Measurements from ENCODE around the gene CTNNA2.

The CTNNA2 gene

GRCh38 chr2:79971807-79972206 lies 459.0 kb downstream of the CTNNA2 start:
- in situ Hi-C loops (cut with HindIII; ENCODE audit: low sequenced_read_pairs) = no loop called here

GRCh38 chr2:79972661-79973060 lies 459.8 kb downstream of the CTNNA2 start:
- in situ Hi-C loops (cut with HindIII; ENCODE audit: low sequenced_read_pairs) = no loop called here

- in situ Hi-C loops (cut with HindIII; ENCODE audit: low sequenced_read_pairs) = no loop called here
These were observed 463.1 kb downstream of the CTNNA2 start for GRCh38 chr2:79975791-79976565.

DNA sequence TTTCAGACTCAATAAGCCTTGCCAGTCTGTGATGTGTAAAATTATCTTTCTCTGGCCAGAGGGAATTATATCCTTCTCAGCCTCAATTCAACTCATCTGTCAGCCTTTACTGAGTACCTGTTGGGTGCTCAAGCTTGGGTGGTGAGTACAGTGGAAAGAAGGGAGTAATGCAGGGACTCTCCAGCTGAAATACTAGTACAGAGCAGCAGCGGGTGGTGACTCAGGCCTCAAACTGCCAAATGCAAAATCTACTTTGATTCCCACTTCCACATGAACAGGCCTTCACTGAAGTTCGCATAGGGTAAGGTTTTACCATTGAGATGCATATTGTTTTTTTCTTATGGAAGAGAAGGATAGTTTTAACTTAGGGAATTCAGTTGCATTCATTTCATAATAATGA lies 464.9 kb downstream of the CTNNA2 start:
- in situ Hi-C loops (cut with HindIII; ENCODE audit: low sequenced_read_pairs) = no loop called here

DNA sequence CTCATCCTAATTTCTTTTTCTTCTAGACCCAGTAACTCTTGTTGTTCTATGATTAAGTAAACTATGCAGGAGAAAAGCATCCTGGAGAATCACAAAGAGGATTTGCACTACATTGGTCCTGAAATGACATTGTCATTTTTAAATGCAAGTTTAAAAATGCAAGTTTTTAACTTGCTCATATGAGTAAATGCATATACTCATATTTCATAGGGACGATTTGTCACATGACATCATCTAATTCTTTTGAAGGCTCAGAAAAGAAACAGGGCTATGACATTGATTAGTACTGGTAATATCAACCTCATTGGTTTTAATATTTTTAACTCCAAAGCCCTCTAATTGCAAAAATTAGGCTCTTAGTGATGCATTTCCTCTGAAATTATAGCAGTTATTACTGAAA lies 467.3 kb downstream of the CTNNA2 start:
- in situ Hi-C loops (cut with HindIII; ENCODE audit: low sequenced_read_pairs) = no loop called here

DNA sequence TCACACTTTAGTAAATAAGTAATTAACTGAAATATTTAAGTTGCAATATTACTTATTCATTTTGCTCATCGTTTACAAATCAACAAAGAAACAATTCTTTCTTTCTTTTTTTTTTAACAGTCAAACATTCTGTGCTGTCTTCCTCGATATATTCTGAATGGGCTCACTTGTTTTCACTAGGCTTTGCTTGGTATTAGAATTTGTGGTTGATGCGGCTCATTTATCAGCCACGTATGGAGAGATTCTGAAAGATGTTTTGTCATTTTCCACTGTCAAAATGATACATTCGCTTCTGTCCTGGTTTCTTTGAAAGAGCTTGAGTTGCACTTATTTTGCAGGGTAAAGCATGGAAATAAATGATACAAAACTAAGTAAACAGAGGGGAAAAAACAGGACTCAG lies 468.0 kb downstream of the CTNNA2 start:
- in situ Hi-C loops (cut with HindIII; ENCODE audit: low sequenced_read_pairs) = no loop called here

- in situ Hi-C loops (cut with HindIII; ENCODE audit: low sequenced_read_pairs) = no loop called here
These were observed 468.5 kb downstream of the CTNNA2 start for GRCh38 chr2:79981316-79981715.

DNA sequence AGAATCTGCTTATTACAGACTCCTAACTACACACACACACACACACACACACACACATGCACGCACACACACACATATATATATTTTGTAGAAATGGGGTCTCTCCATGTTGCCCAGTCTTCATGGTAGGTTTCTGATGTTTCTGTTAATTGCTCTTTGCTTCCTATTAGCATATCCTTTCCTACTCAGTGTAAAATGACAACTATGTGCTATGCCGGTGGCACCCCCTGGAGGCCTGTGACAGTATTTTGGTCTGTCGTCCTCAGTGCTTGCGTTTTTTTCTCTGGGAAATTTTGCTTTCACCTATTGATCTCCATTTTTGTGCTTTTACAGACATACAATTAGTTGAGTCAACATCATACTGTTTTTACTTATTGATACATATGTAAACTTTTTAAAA lies 469.6 kb downstream of the CTNNA2 start:
- in situ Hi-C loops (cut with HindIII; ENCODE audit: low sequenced_read_pairs) = no loop called here

- in situ Hi-C loops (cut with HindIII; ENCODE audit: low sequenced_read_pairs) = no loop called here
These were observed 471.6 kb downstream of the CTNNA2 start for GRCh38 chr2:79984476-79984875.

GRCh38 chr2:79985145-79985544 lies 472.3 kb downstream of the CTNNA2 start:
- in situ Hi-C loops (cut with HindIII; ENCODE audit: low sequenced_read_pairs) = no loop called here

- in situ Hi-C loops (cut with HindIII; ENCODE audit: low sequenced_read_pairs) = no loop called here
These were observed 472.7 kb downstream of the CTNNA2 start for GRCh38 chr2:79985571-79985970.

DNA sequence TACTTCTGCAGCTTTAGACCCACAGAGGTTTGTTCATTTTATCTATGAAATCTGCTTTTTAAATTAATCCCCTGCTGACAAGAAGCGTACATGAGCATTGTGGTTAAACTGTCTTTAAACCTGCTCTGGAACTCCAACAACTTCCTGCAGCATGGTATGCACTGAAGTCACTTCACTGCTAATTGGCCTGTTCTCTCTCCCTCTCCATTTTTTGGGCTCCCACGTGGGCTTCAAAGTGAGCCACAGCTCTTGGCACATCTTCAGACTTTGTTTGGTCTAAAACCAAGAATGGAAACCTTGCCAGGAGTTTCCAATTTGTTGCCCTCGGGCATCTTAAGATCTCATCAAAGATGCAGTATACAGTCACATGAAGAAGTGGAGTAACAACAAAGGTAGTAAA lies 480.3 kb downstream of the CTNNA2 start:
- in situ Hi-C loops (cut with HindIII; ENCODE audit: low sequenced_read_pairs) = no loop called here

GRCh38 chr2:79994161-79994560 lies 481.3 kb downstream of the CTNNA2 start:
- in situ Hi-C loops (cut with HindIII; ENCODE audit: low sequenced_read_pairs) = no loop called here

DNA sequence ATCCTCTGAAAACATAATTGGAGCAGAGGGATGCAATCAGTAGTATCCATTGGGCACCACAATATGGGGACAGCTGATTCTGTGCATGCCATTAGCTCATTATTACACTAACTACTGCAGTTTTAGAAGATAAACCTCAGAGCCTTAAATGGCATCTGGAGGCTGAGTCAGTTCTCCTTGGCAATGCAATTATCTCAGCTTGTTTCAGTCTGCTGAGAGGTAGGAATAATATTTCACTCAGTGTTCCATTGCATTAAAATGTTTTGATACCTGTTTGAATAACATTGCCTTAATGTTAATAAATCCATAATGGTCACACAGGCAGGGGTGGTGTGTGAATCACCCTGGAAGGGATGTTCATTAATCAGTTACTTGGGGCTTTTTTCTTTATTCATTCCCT lies 482.1 kb downstream of the CTNNA2 start:
- in situ Hi-C loops (cut with HindIII; ENCODE audit: low sequenced_read_pairs) = no loop called here

- in situ Hi-C loops (cut with HindIII; ENCODE audit: low sequenced_read_pairs) = no loop called here
These were observed 483.9 kb downstream of the CTNNA2 start for GRCh38 chr2:79996709-79997108.

GRCh38 chr2:80001701-80002101 lies 488.9 kb downstream of the CTNNA2 start:
- in situ Hi-C loops (cut with HindIII; ENCODE audit: low sequenced_read_pairs) = no loop called here

GRCh38 chr2:80002112-80002511 lies 489.3 kb downstream of the CTNNA2 start:
- in situ Hi-C loops (cut with HindIII; ENCODE audit: low sequenced_read_pairs) = no loop called here

DNA sequence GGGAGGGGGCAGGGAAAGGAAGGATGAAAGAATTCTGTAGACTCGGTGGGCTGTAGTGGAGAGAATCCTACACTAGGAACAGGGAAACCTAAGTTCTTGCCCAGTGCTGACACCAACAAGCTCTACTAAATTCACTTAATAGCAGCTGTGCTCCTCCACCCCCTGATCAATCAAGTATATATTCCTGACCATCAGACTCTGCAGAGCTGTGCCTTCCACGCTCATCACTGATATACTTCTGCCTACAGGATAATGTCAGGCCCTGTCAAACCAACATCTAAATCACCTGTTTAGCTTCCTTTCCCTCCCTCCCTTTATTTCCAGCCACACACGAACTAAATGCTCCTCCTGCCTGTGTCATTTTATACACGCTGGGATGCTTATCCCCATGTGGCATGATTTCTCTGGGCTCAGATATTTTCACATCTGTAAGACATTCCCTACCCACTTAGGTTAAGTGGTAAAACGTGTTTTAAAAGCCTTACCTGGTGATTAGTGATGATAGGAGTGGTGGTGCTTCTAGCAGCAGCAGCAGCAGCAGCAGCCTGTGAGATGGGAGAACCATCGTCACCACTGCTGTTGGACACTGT lies 489.8 kb downstream of the CTNNA2 start:
- in situ Hi-C loops (cut with HindIII; ENCODE audit: low sequenced_read_pairs) = no loop called here

- in situ Hi-C loops (cut with HindIII; ENCODE audit: low sequenced_read_pairs) = no loop called here
These were observed 495.1 kb downstream of the CTNNA2 start for GRCh38 chr2:80007777-80008503.

GRCh38 chr2:80008596-80008995 lies 495.7 kb downstream of the CTNNA2 start:
- in situ Hi-C loops (cut with HindIII; ENCODE audit: low sequenced_read_pairs) = no loop called here

DNA sequence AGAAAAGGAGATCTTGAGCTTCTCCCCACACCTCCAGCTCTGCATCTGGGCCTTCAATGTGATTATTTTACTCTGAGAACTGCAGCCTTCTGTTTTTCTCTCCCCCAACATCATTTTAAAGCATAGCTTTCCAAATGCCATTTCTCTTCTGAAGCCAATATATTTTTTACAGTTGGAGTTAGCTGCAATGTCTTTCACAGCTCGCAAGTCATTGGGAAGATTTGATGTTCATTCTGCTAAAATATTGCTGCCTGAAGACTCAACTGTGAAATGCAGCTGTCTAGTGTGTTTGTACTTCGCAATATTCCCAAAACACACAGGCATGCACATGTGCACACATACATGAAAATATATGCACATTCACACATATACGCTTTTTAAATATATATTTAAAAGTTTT lies 496.4 kb downstream of the CTNNA2 start:
- in situ Hi-C loops (cut with HindIII; ENCODE audit: low sequenced_read_pairs) = no loop called here

DNA sequence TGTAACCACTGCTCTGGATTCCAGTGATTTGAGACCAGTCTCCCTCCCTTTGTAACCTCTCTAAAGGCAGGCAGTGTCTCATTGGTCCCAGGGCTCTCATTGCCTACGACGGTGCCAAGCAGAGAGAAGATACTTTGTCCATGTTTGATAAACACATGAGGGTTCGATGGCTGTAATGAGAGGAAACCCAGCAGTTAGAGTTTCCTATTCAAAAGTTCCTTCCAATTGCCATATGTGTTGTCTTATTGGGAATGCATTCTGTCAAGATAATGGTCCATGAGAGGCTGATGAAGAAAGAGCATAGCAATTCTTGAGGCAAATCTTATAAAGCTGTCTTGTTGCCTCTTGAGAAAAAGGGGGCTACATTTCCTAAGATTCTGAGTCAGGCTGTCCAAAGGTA lies 499.2 kb downstream of the CTNNA2 start:
- in situ Hi-C loops (cut with HindIII; ENCODE audit: low sequenced_read_pairs) = no loop called here
